ENCODE results near the gene ANO3. TPM values are rescaled to one million over a fixed set of nuclear protein-coding genes. Genes with fewer than 3 reads are reported as not detected.
"Not testable (repeated sequence)": the region's sequence is repeated elsewhere in the genome, so short reads cannot be mapped to it uniquely, and the experiment has no call there.

ANO3 gene
- total RNA-seq, 1 experiment from 2014 or later, result not detected

DNA sequence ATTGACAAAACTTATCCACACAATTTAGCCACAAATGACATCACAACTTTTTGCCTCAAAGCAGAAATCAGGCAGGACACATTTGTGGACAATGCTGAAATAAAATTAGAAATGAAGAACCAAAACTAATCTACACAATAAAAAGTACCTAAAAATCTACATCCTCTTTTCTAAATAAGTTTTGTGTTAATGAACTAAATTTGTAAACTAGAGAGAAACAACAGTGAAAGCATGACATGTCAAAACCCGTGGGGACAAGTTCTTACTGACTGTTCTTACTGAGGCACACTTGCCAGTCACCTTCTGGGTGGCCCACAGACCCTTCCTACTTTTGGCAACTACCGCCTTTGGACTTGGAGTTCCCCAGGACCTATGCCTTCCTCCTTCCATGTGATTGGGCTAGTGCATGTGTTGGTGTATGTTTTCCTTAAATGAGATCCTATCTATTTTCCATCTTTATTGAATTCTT is 300.8 kb downstream of the ANO3 start:
- H4K20me1 ChIP-seq (ENCODE audit: insufficient read depth), result no peaks in the 10 kb centered on the region
- no peak overlapping the region for H3K27ac ChIP-seq
- BruUV-seq (replicated peaks), result no TSS peak
- ChIA-PET CTCF (no interaction called here), POLR2A (ENCODE audit: unreplicated experiment) (no interaction called here)
- H3K4me3 ChIP-seq, result no peak overlapping the region
- no peak overlapping the region for H3K4me2 ChIP-seq
- no peaks in the 10 kb centered on the region for H3K36me3 ChIP-seq (ENCODE audit: low read depth)
- no peak for DNase-seq
- H3K4me1 ChIP-seq (replicated peaks; ENCODE audit: insufficient read depth), result no peaks in the 10 kb centered on the region
- no peaks in the 10 kb centered on the region for H3F3A ChIP-seq (ENCODE audit: insufficient read depth, low read depth)
- no peak for TF ChIP-seq CTCF (conservative IDR thresholded peaks at IDR 0.05)
- no peak for TF ChIP-seq EZH2 (IDR thresholded peaks at IDR 0.05; ENCODE audit: low read depth)
- no peaks in the 10 kb centered on the region for H3K9me3 ChIP-seq (ENCODE audit: insufficient read depth, low read depth)
- H3K27me3 ChIP-seq (ENCODE audit: insufficient read depth, low read depth), result no peaks in the 10 kb centered on the region
- intact Hi-C loops (cut with micrococcal nuclease; ENCODE audit: unreplicated experiment), result no loop called here
- H3K79me2 ChIP-seq (ENCODE audit: low read depth), result no peaks in the 10 kb centered on the region
- no peaks in the 10 kb centered on the region for H3K9me2 ChIP-seq (ENCODE audit: insufficient read depth)
- H2AFZ ChIP-seq, result no peak overlapping the region; the same call in 1 of the 2 replicates

GRCh38 chr11:26643314-26643713 is 311.4 kb downstream of the ANO3 start:
- H3K4me2 ChIP-seq; H3K9me3 ChIP-seq (ENCODE audit: insufficient read depth, low read depth); H3K9me2 ChIP-seq (ENCODE audit: insufficient read depth); DNase-seq; H3K27me3 ChIP-seq (ENCODE audit: insufficient read depth, low read depth); H2AFZ ChIP-seq; H3F3A ChIP-seq (ENCODE audit: insufficient read depth, low read depth); H4K20me1 ChIP-seq (ENCODE audit: insufficient read depth); intact Hi-C loops (cut with micrococcal nuclease; ENCODE audit: unreplicated experiment); H3K79me2 ChIP-seq (ENCODE audit: low read depth); POLR2A ChIA-PET (ENCODE audit: unreplicated experiment); H3K36me3 ChIP-seq (ENCODE audit: low read depth); BruUV-seq (replicated peaks); H3K4me3 ChIP-seq; H3K27ac ChIP-seq; H3K4me1 ChIP-seq (replicated peaks; ENCODE audit: insufficient read depth); CTCF ChIA-PET: not testable (repeated sequence)

DNA sequence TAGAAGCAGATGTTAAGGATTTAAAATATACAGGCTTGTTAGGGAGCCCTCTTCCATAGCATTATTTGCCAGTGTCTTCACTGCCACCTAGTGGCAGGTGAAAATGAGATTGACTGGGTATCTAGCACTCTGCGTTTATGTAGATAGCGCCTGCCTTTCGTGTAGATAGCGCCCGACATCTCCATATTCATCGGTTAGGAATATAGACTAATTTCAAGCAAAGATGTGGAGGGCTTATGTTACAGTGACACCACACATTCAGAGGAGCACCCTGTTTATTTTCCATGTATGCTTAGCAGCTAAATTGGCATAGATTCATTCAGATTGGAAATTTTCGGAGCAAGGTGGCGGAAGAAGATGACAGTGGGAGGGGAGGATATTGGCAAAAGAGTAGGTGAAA is 318.0 kb downstream of the ANO3 start:
- no peaks in the 10 kb centered on the region for H3F3A ChIP-seq (ENCODE audit: insufficient read depth, low read depth)
- H3K9me3 ChIP-seq (ENCODE audit: insufficient read depth, low read depth), result no peaks in the 10 kb centered on the region
- intact Hi-C loops (cut with micrococcal nuclease; ENCODE audit: unreplicated experiment), result loop anchor here (1.0 to 5.0 kb wide), 4 partner anchors 78 to 353 kb away; partner anchors contain the start of gene MUC15
- ChIA-PET POLR2A (ENCODE audit: unreplicated experiment) (no interaction called here), CTCF (no interaction called here)
- no peak overlapping the region for H2AFZ ChIP-seq
- no peaks in the 10 kb centered on the region for H3K27me3 ChIP-seq (ENCODE audit: insufficient read depth, low read depth)
- DNase-seq, result peak; percentile 42 to 56
- TF ChIP-seq EZH2 (IDR thresholded peaks at IDR 0.05; ENCODE audit: low read depth), result no peak
- peak; percentile 89 for TF ChIP-seq CTCF (conservative IDR thresholded peaks at IDR 0.05)
- no peaks in the 10 kb centered on the region for H3K36me3 ChIP-seq (ENCODE audit: low read depth)
- no peaks in the 10 kb centered on the region for H3K9me2 ChIP-seq (ENCODE audit: insufficient read depth)
- no peak overlapping the region for H3K4me3 ChIP-seq
- H4K20me1 ChIP-seq (ENCODE audit: insufficient read depth), result no peaks in the 10 kb centered on the region; the same call in 1 of the 2 replicates
- H3K4me2 ChIP-seq, result no peak overlapping the region
- H3K4me1 ChIP-seq (replicated peaks; ENCODE audit: insufficient read depth), result no peaks in the 10 kb centered on the region
- BruUV-seq (replicated peaks), result no TSS peak
- no peaks in the 10 kb centered on the region for H3K79me2 ChIP-seq (ENCODE audit: low read depth)
- no peak overlapping the region for H3K27ac ChIP-seq

DNA sequence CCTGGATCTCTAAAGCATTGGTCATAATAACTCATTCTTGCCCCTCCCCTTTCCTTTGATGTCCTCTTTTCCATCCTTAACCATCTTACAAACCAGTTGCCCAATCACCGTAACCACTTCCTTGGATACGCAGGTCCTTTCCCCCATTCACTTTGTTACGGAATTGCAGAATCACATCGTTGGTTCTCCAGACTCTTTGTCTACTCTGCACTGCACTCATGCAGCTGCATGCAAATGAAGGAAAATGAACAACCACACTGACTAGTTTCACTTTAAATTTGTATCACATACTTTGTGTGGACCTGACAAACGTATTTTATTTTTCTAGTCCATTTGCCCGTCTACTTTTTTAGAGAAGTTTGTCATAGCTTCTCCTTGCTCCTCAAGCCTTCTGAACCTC is 320.0 kb downstream of the ANO3 start:
- H3K4me2 ChIP-seq, result no peak overlapping the region
- no TSS peak for BruUV-seq (replicated peaks)
- no peak for TF ChIP-seq EZH2 (IDR thresholded peaks at IDR 0.05; ENCODE audit: low read depth)
- TF ChIP-seq CTCF (conservative IDR thresholded peaks at IDR 0.05), result no peak
- H3K4me3 ChIP-seq, result no peak overlapping the region
- intact Hi-C loops (cut with micrococcal nuclease; ENCODE audit: unreplicated experiment), result no loop called here
- no peak for DNase-seq
- CTCF ChIA-PET, result no interaction called here
- H3K4me1 ChIP-seq (replicated peaks; ENCODE audit: insufficient read depth), result no peaks in the 10 kb centered on the region
- H3K9me3 ChIP-seq (ENCODE audit: insufficient read depth, low read depth), result no peaks in the 10 kb centered on the region
- no peaks in the 10 kb centered on the region for H3K9me2 ChIP-seq (ENCODE audit: insufficient read depth)
- POLR2A ChIA-PET (ENCODE audit: unreplicated experiment), result no interaction called here
- no peak overlapping the region for H3K27ac ChIP-seq
- no peaks in the 10 kb centered on the region for H3K79me2 ChIP-seq (ENCODE audit: low read depth)
- no peaks in the 10 kb centered on the region for H3K27me3 ChIP-seq (ENCODE audit: insufficient read depth, low read depth)
- H2AFZ ChIP-seq, result no peak overlapping the region
- no peaks in the 10 kb centered on the region for H3K36me3 ChIP-seq (ENCODE audit: low read depth)
- H4K20me1 ChIP-seq (ENCODE audit: insufficient read depth), result no peaks in the 10 kb centered on the region; the same call in 1 of the 2 replicates
- no peaks in the 10 kb centered on the region for H3F3A ChIP-seq (ENCODE audit: insufficient read depth, low read depth)

Measured in PC-9 (cell line).